Cerebellar cortex (tissue), 1 donor: ENCODE results near the gene AAR2.
A peak's percentile ranks its signal among the peaks of the same experiment; 100 is the strongest.

Experiments used
- DNase-seq: peaks from one replicate; pipeline ENCODE4 v3.0.0-alpha.2; 2015; ENCODE audit warnings: low spot score

The AAR2 gene

GRCh38 chr20:36279776-36280175 lies 43.5 kb downstream of the AAR2 start:
- DNase-seq: no peak

- no peak for DNase-seq
Measured at GRCh38 chr20:36281785-36282380, 45.6 kb downstream of the AAR2 start.

GRCh38 chr20:36284751-36285150 lies 48.5 kb downstream of the AAR2 start:
- DNase-seq: no peak

- DNase-seq: no peak
Measured at GRCh38 chr20:36285746-36286447, 49.6 kb downstream of the AAR2 start.

GRCh38 chr20:36297656-36298055 lies 61.4 kb downstream of the AAR2 start:
- no peak for DNase-seq

- no peak for DNase-seq
Measured at GRCh38 chr20:36298061-36298460, 61.8 kb downstream of the AAR2 start.

GRCh38 chr20:36298795-36299339 lies 62.6 kb downstream of the AAR2 start:
- DNase-seq: no peak

GRCh38 chr20:36299459-36299858 lies 63.2 kb downstream of the AAR2 start:
- no peak for DNase-seq

- no peak for DNase-seq
Measured at GRCh38 chr20:36301359-36302119, 65.3 kb downstream of the AAR2 start.

GRCh38 chr20:36303020-36303595 lies 66.8 kb downstream of the AAR2 start:
- DNase-seq: no peak

GRCh38 chr20:36303831-36304230 lies 67.6 kb downstream of the AAR2 start:
- DNase-seq: no peak

GRCh38 chr20:36304786-36305495 lies 68.7 kb downstream of the AAR2 start:
- DNase-seq: no peak

GRCh38 chr20:36305602-36306551 lies 69.6 kb downstream of the AAR2 start, which contains the start of gene DLGAP4:
Gene DLGAP4 (plus strand): TSS chr20:36306339. CDS start chr20:36431718, 125,379 bp downstream.
- DNase-seq: peak; percentile 35
